ENCODE data around the gene ME1.

DNA sequence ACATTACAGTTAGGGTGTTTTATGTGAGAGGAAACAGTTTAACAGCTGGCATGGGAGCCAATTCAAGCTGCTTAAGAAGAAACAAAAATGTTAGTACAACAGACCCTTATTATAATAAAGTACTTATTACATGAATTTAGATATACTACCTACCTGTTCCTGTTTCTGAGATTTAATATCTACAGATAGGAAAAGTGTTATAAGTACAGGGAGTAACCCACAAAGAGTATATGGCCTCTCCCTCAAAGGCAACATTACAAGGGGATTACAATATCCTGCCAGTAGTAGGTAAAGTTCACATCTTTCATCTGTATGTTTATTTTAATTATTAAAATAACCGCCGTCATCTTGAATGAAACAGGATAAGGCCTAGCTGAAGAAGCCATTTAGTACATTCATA, 1.8 kb upstream of the ME1 start:
- TF ChIP-seq, protein P1, sequence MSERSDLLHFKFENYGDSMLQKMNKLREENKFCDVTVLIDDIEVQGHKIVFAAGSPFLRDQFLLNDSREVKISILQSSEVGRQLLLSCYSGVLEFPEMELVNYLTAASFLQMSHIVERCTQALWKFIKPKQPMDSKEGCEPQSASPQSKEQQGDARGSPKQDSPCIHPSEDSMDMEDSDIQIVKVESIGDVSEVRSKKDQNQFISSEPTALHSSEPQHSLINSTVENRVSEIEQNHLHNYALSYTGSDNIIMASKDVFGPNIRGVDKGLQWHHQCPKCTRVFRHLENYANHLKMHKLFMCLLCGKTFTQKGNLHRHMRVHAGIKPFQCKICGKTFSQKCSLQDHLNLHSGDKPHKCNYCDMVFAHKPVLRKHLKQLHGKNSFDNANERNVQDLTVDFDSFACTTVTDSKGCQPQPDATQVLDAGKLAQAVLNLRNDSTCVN (tag by site-specific recombination; optimal IDR thresholded peaks at IDR 0.05) = no peak
- TF ChIP-seq, protein P2, sequence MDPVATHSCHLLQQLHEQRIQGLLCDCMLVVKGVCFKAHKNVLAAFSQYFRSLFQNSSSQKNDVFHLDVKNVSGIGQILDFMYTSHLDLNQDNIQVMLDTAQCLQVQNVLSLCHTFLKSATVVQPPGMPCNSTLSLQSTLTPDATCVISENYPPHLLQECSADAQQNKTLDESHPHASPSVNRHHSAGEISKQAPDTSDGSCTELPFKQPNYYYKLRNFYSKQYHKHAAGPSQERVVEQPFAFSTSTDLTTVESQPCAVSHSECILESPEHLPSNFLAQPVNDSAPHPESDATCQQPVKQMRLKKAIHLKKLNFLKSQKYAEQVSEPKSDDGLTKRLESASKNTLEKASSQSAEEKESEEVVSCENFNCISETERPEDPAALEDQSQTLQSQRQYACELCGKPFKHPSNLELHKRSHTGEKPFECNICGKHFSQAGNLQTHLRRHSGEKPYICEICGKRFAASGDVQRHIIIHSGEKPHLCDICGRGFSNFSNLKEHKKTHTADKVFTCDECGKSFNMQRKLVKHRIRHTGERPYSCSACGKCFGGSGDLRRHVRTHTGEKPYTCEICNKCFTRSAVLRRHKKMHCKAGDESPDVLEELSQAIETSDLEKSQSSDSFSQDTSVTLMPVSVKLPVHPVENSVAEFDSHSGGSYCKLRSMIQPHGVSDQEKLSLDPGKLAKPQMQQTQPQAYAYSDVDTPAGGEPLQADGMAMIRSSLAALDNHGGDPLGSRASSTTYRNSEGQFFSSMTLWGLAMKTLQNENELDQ (tag by site-specific recombination; IDR thresholded peaks at IDR 0.05; ENCODE audit: low read depth) = no peak
- TF ChIP-seq, protein P3, sequence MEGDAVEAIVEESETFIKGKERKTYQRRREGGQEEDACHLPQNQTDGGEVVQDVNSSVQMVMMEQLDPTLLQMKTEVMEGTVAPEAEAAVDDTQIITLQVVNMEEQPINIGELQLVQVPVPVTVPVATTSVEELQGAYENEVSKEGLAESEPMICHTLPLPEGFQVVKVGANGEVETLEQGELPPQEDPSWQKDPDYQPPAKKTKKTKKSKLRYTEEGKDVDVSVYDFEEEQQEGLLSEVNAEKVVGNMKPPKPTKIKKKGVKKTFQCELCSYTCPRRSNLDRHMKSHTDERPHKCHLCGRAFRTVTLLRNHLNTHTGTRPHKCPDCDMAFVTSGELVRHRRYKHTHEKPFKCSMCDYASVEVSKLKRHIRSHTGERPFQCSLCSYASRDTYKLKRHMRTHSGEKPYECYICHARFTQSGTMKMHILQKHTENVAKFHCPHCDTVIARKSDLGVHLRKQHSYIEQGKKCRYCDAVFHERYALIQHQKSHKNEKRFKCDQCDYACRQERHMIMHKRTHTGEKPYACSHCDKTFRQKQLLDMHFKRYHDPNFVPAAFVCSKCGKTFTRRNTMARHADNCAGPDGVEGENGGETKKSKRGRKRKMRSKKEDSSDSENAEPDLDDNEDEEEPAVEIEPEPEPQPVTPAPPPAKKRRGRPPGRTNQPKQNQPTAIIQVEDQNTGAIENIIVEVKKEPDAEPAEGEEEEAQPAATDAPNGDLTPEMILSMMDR (tag by site-specific recombination; IDR thresholded peaks at IDR 0.05) = no peak
- TF ChIP-seq, protein P4, sequence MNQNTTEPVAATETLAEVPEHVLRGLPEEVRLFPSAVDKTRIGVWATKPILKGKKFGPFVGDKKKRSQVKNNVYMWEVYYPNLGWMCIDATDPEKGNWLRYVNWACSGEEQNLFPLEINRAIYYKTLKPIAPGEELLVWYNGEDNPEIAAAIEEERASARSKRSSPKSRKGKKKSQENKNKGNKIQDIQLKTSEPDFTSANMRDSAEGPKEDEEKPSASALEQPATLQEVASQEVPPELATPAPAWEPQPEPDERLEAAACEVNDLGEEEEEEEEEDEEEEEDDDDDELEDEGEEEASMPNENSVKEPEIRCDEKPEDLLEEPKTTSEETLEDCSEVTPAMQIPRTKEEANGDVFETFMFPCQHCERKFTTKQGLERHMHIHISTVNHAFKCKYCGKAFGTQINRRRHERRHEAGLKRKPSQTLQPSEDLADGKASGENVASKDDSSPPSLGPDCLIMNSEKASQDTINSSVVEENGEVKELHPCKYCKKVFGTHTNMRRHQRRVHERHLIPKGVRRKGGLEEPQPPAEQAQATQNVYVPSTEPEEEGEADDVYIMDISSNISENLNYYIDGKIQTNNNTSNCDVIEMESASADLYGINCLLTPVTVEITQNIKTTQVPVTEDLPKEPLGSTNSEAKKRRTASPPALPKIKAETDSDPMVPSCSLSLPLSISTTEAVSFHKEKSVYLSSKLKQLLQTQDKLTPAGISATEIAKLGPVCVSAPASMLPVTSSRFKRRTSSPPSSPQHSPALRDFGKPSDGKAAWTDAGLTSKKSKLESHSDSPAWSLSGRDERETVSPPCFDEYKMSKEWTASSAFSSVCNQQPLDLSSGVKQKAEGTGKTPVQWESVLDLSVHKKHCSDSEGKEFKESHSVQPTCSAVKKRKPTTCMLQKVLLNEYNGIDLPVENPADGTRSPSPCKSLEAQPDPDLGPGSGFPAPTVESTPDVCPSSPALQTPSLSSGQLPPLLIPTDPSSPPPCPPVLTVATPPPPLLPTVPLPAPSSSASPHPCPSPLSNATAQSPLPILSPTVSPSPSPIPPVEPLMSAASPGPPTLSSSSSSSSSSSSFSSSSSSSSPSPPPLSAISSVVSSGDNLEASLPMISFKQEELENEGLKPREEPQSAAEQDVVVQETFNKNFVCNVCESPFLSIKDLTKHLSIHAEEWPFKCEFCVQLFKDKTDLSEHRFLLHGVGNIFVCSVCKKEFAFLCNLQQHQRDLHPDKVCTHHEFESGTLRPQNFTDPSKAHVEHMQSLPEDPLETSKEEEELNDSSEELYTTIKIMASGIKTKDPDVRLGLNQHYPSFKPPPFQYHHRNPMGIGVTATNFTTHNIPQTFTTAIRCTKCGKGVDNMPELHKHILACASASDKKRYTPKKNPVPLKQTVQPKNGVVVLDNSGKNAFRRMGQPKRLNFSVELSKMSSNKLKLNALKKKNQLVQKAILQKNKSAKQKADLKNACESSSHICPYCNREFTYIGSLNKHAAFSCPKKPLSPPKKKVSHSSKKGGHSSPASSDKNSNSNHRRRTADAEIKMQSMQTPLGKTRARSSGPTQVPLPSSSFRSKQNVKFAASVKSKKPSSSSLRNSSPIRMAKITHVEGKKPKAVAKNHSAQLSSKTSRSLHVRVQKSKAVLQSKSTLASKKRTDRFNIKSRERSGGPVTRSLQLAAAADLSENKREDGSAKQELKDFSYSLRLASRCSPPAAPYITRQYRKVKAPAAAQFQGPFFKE (tag by site-specific recombination; IDR thresholded peaks at IDR 0.05; ENCODE audit: borderline replicate concordance) = no peak
- no peak for TF ChIP-seq GLI4 (tag by site-specific recombination; IDR thresholded peaks at IDR 0.05)
- no peak for TF ChIP-seq ZNF843 (tag by site-specific recombination; IDR thresholded peaks at IDR 0.05)
- no peak for TF ChIP-seq ZNF791 (tag by site-specific recombination; IDR thresholded peaks at IDR 0.05)
- no peak for TF ChIP-seq TCF7L2 (IDR thresholded peaks at IDR 0.05; ENCODE audit: borderline replicate concordance, low read depth, low read length)
- TF ChIP-seq ZNF114 (tag by site-specific recombination; IDR thresholded peaks at IDR 0.05) = no peak
- TF ChIP-seq, protein P5, sequence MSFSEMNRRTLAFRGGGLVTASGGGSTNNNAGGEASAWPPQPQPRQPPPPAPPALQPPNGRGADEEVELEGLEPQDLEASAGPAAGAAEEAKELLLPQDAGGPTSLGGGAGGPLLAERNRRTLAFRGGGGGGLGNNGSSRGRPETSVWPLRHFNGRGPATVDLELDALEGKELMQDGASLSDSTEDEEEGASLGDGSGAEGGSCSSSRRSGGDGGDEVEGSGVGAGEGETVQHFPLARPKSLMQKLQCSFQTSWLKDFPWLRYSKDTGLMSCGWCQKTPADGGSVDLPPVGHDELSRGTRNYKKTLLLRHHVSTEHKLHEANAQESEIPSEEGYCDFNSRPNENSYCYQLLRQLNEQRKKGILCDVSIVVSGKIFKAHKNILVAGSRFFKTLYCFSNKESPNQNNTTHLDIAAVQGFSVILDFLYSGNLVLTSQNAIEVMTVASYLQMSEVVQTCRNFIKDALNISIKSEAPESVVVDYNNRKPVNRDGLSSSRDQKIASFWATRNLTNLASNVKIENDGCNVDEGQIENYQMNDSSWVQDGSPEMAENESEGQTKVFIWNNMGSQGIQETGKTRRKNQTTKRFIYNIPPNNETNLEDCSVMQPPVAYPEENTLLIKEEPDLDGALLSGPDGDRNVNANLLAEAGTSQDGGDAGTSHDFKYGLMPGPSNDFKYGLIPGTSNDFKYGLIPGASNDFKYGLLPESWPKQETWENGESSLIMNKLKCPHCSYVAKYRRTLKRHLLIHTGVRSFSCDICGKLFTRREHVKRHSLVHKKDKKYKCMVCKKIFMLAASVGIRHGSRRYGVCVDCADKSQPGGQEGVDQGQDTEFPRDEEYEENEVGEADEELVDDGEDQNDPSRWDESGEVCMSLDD (tag by site-specific recombination; IDR thresholded peaks at IDR 0.05) = no peak
- no peak for TF ChIP-seq ZNF670 (tag by site-specific recombination; IDR thresholded peaks at IDR 0.05; ENCODE audit: low read depth)
- TF ChIP-seq GFI1B (tag by site-specific recombination; IDR thresholded peaks at IDR 0.05) = no peak
- no peak for TF ChIP-seq MYNN (tag by site-specific recombination; IDR thresholded peaks at IDR 0.05; ENCODE audit: borderline replicate concordance)
